CD4-positive, alpha-beta T cell (primary cell): ENCODE results near the gene ELOVL5. TPM values are rescaled to one million over a fixed set of nuclear protein-coding genes. Genes with fewer than 3 reads are reported as not detected.
"Not testable (repeated sequence)": the region's sequence is repeated elsewhere in the genome, so short reads cannot be mapped to it uniquely, and the experiment has no call there.

Source experiments
- ATAC-seq: fragments of 200-7000 bp; cut with Tn5 transposase; one replicate; pipeline ENCODE4 v1.10.0; 2022; ENCODE audit warnings: mild to moderate bottlenecking; ENCODE audit not compliant: poor library complexity
- CTCF ChIA-PET: fragments of 350-600 bp; sonication (Branson Sonifier 250); formaldehyde crosslinking; loops from one replicate; lab custom pipeline; 2021; ENCODE audit warnings: antibody characterized with exemption, inconsistent platforms; lab: Charles Lee
- POLR2A ChIA-PET: fragments of 350-600 bp; sonication (Branson Sonifier 250); formaldehyde crosslinking; loops from one replicate; lab custom pipeline; 2021; ENCODE audit warnings: antibody characterized with exemption, inconsistent platforms; lab: Charles Lee
- DNase-seq, 14 experiments: peaks; one replicate each; pipeline ENCODE4 v3.0.0-alpha.2; 2013 to 2020; ENCODE audit warnings: mixed read lengths in 2 of 14
- H3K27ac ChIP-seq, 2 donors: one replicate each; pipeline versions ENCODE4 v1.5.1 to v1.7.0; 2013; ENCODE audit warnings: low read length in 2 of 2, low read depth in 1 of 2, mild to moderate bottlenecking in 1 of 2
- H3K27me3 ChIP-seq, 2 experiments: 1 replicate in 1 of 2; 2 replicates in 1 of 2; pipeline versions ENCODE4 v1.6.1 to v1.7.0; 2013; ENCODE audit warnings: low read length in 2 of 2, control low read depth in 1 of 2, mild to moderate bottlenecking in 1 of 2, moderate library complexity in 1 of 2; ENCODE audit not compliant: insufficient read depth in 2 of 2, control insufficient read depth in 1 of 2
- H3K36me3 ChIP-seq: one replicate; pipeline ENCODE4 v1.6.1; 2013; ENCODE audit warnings: low read length, control low read depth; ENCODE audit not compliant: insufficient read depth
- H3K4me1 ChIP-seq: one replicate; pipeline ENCODE4 v1.6.1; 2013; ENCODE audit warnings: low read length, control low read depth; ENCODE audit not compliant: insufficient read depth
- H3K4me3 ChIP-seq: one replicate; pipeline ENCODE4 v1.5.1; 2013; ENCODE audit warnings: mild to moderate bottlenecking, low read length, moderate library complexity
- H3K9me3 ChIP-seq, 2 experiments: 1 replicate in 1 of 2; 2 replicates in 1 of 2; pipeline versions ENCODE4 v1.6.1 to v1.7.0; 2013; ENCODE audit warnings: low read length in 2 of 2, mild to moderate bottlenecking in 2 of 2, control low read depth in 1 of 2, moderate library complexity in 1 of 2; ENCODE audit not compliant: control insufficient read depth in 1 of 2, insufficient read depth in 1 of 2
- H3K27ac Mint-ChIP-seq: one replicate; pipeline ENCODE4 v1.8.0; 2020; ENCODE audit warnings: mixed read lengths
- H3K27me3 Mint-ChIP-seq: one replicate; pipeline ENCODE4 v1.8.0; 2021; ENCODE audit warnings: mixed read lengths
- H3K36me3 Mint-ChIP-seq: one replicate; pipeline ENCODE4 v1.8.0; 2021; ENCODE audit warnings: low read depth, mixed read lengths
- H3K4me1 Mint-ChIP-seq: one replicate; pipeline ENCODE4 v1.8.0; 2021; ENCODE audit warnings: low read depth, mixed read lengths
- H3K4me3 Mint-ChIP-seq: one replicate; pipeline ENCODE4 v1.8.0; 2020; ENCODE audit warnings: mild to moderate bottlenecking, mixed read lengths
- H3K9me3 Mint-ChIP-seq: one replicate; pipeline ENCODE4 v1.8.0; 2020; ENCODE audit warnings: mixed read lengths
- intact Hi-C, 2 experiments: fragments of 100-400 bp; cut with DNase I in 1 of 2; cut with micrococcal nuclease in 1 of 2; formaldehyde crosslinking; loops; one replicate each; pipeline versions ENCODE4 v1.15.1 to v1.9.0; 2023 to 2025; cut with DNase I, micrococcal nuclease
- total RNA-seq, 174 experiments: library from RNA in 2 of 174; stranded (reverse) in 2 of 174; gene quantifications; one replicate each; pipeline ENCODE4 v1.2.3 and lab custom pipeline; 2021 to 2026
- TF ChIP-seq, protein P1 (sequence below): fragments of 200-600 bp; IDR thresholded peaks from one replicate; pipeline ENCODE4 v1.8.0; 2022; ENCODE audit warnings: antibody characterized with exemption, mild to moderate bottlenecking

ELOVL5 gene
- total RNA-seq, 2 experiments from 2014 or later = 78.0 to 86.8 TPM

- DNase-seq (no peak), ATAC-seq (no peak)
- no peak overlapping the region for H3K4me3 ChIP-seq
- TF ChIP-seq, protein P1, sequence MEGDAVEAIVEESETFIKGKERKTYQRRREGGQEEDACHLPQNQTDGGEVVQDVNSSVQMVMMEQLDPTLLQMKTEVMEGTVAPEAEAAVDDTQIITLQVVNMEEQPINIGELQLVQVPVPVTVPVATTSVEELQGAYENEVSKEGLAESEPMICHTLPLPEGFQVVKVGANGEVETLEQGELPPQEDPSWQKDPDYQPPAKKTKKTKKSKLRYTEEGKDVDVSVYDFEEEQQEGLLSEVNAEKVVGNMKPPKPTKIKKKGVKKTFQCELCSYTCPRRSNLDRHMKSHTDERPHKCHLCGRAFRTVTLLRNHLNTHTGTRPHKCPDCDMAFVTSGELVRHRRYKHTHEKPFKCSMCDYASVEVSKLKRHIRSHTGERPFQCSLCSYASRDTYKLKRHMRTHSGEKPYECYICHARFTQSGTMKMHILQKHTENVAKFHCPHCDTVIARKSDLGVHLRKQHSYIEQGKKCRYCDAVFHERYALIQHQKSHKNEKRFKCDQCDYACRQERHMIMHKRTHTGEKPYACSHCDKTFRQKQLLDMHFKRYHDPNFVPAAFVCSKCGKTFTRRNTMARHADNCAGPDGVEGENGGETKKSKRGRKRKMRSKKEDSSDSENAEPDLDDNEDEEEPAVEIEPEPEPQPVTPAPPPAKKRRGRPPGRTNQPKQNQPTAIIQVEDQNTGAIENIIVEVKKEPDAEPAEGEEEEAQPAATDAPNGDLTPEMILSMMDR = no peak
- H3K36me3 ChIP-seq = peaks cover 5% of the 10 kb centered on the region
- no peak overlapping the region for H3K4me3 Mint-ChIP-seq
- no peaks in the 10 kb centered on the region for H3K27me3 ChIP-seq
- ChIA-PET POLR2A (interaction anchor here (1.2 kb wide), 1 partner anchor 19 kb away, joined by 3 read pairs; no protein-coding TSS in a partner anchor), CTCF (no interaction called here)
- H3K9me3 ChIP-seq = no peaks in the 10 kb centered on the region
- H3K36me3 Mint-ChIP-seq = peaks cover 16% of the 10 kb centered on the region
- intact Hi-C loops = loop anchor here (2.0 kb wide), 2 partner anchors 15 kb away; no protein-coding TSS in a partner anchor
- no peaks in the 10 kb centered on the region for H3K27me3 Mint-ChIP-seq
- no peak overlapping the region for H3K27ac Mint-ChIP-seq
- H3K4me1 Mint-ChIP-seq = peaks cover 89% of the 10 kb centered on the region
- no peaks in the 10 kb centered on the region for H3K9me3 Mint-ChIP-seq
- peaks cover 32% of the 10 kb centered on the region for H3K4me1 ChIP-seq
- no peak overlapping the region for H3K27ac ChIP-seq
These were observed 30.9 kb downstream of the ELOVL5 start for GRCh38 chr6:53317861-53318260.

- DNase-seq, H3K27me3 ChIP-seq, H3K4me3 Mint-ChIP-seq, H3K27ac Mint-ChIP-seq, H3K27me3 Mint-ChIP-seq, H3K4me3 ChIP-seq, H3K36me3 ChIP-seq, ATAC-seq, H3K9me3 Mint-ChIP-seq, POLR2A ChIA-PET, H3K27ac ChIP-seq, H3K9me3 ChIP-seq: not testable (repeated sequence)
- intact Hi-C loops = loop anchor here (2.0 kb wide), 2 partner anchors 14 to 16 kb away; no protein-coding TSS in a partner anchor
- peaks cover 15% of the 10 kb centered on the region for H3K36me3 Mint-ChIP-seq
- H3K4me1 Mint-ChIP-seq = peaks cover 89% of the 10 kb centered on the region
- CTCF ChIA-PET = interaction anchor here (1.1 kb wide), 1 partner anchor 93 kb away, joined by 3 read pairs; no protein-coding TSS in a partner anchor
- H3K4me1 ChIP-seq = peaks cover 35% of the 10 kb centered on the region
These were observed 31.5 kb downstream of the ELOVL5 start for GRCh38 chr6:53317299-53317698.

DNA sequence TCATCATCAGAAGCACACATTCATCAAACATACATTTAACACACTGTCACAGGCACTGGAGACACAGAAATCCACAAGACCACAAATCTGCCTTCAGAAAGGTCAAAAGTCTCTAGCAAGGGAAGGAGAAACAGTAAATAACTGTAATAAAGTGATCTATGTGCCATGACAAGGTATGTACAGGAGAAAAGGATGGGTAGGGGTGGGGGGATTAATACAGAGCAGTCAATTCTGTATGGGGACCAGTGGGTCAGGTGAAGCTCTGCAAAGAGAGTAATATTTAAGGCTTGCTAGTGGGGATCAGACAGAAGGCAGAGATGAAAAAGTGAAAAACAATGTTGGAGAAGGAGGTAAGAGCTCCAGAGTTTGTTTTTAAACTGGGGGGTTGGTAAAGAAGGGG, 32.6 kb downstream of the ELOVL5 start:
- Mint-ChIP-seq H3K9me3 (no peaks in the 10 kb centered on the region), H3K4me3 (no peak overlapping the region), H3K36me3 (peaks cover 8% of the 10 kb centered on the region), H3K27me3 (no peaks in the 10 kb centered on the region), H3K27ac (peak overlapping the region; percentile 19), H3K4me1 (peaks cover 87% of the 10 kb centered on the region)
- ATAC-seq (no peak), DNase-seq (no peak)
- Histone ChIP-seq H3K9me3 (no peaks in the 10 kb centered on the region), H3K27ac (no peak overlapping the region), H3K36me3 (peaks cover 5% of the 10 kb centered on the region), H3K4me1 (peaks cover 39% of the 10 kb centered on the region), H3K27me3 (no peaks in the 10 kb centered on the region), H3K4me3 (no peak overlapping the region)
- TF ChIP-seq, protein P1 = no peak
- ChIA-PET CTCF (interaction anchor here (1.4 kb wide), 1 partner anchor 22 kb away, joined by 3 read pairs; no protein-coding TSS in a partner anchor), POLR2A (interaction anchor here (1.3 to 1.7 kb wide), 3 partner anchors 13 to 32 kb away, joined by 3 to 5 read pairs (median 4); partner anchors contain the start of gene ELOVL5)
- intact Hi-C loops = loop anchor here (2.0 kb wide), 2 partner anchors 13 to 17 kb away; no protein-coding TSS in a partner anchor
